PC-3 (cell line): ENCODE data around the gene TRMU.

Experiments used
- CTCF ChIP-seq: fragments of 300-600 bp; sonication (generic); conservative IDR thresholded peaks from 2 replicates; pipeline ENCODE4 v1.5.1; 2017; ENCODE audit warnings: antibody characterized with exemption, low read depth, mild to moderate bottlenecking, low read length
- EZH2 ChIP-seq: fragments of 300-600 bp; sonication (generic); IDR thresholded peaks from one replicate; pipeline ENCODE4 v1.6.1; 2017; ENCODE audit warnings: antibody characterized with exemption, mild to moderate bottlenecking, low read length; ENCODE audit not compliant: unreplicated experiment
- EZH2phosphoT487 ChIP-seq: fragments of 300-600 bp; sonication (generic); IDR thresholded peaks from 2 replicates; pipeline ENCODE4 v1.6.1; 2018; ENCODE audit warnings: mild to moderate bottlenecking, antibody characterized with exemption, low read length, borderline replicate concordance

GRCh38 chr22:46289244-46289891 is 46.1 kb upstream of the TRMU start:
- TF ChIP-seq CTCF = no peak
- no peak for TF ChIP-seq EZH2phosphoT487
- TF ChIP-seq EZH2 = no peak
